Esophagus squamous epithelium (tissue), 4 donors: ENCODE measurements around the gene FAM210B.
"Not testable (repeated sequence)": the region's sequence is repeated elsewhere in the genome, so short reads cannot be mapped to it uniquely, and the experiment has no call there.

ENCODE experiments used
- CTCF ChIP-seq, 6 experiments: fragments of 450-650 bp in 4 of 6; fragments of 200-600 bp in 2 of 6; sonication (generic) in 2 of 6; IDR thresholded peaks; one replicate each; pipeline ENCODE4 v1.5.1; 2016 to 2019; ENCODE audit warnings: antibody characterized with exemption in 6 of 6, mild to moderate bottlenecking in 4 of 6, moderate library complexity in 4 of 6
- POLR2A ChIP-seq, 4 donors: fragments of 450-650 bp; IDR thresholded peaks; one replicate each; pipeline ENCODE4 v1.6.1; 2017; ENCODE audit warnings: antibody characterized with exemption in 4 of 4, mild to moderate bottlenecking in 4 of 4, moderate library complexity in 3 of 4

- TF ChIP-seq POLR2A, CTCF (IDR thresholded peaks at IDR 0.05): not testable (repeated sequence)
Observed at GRCh38 chr20:56336709-56337108, 22.1 kb upstream of the FAM210B start.
